GM19455 (cell line): ENCODE data around the gene FOXR1.
"Not testable (repeated sequence)": the region's sequence is repeated elsewhere in the genome, so short reads cannot be mapped to it uniquely, and the experiment has no call there.

Experiments
- ATAC-seq: cut with Tn5 transposase; IDR thresholded peaks from one replicate; pipeline ENCODE4 v1.9.1; 2021; ENCODE audit not compliant: unreplicated experiment

Gene FOXR1

DNA sequence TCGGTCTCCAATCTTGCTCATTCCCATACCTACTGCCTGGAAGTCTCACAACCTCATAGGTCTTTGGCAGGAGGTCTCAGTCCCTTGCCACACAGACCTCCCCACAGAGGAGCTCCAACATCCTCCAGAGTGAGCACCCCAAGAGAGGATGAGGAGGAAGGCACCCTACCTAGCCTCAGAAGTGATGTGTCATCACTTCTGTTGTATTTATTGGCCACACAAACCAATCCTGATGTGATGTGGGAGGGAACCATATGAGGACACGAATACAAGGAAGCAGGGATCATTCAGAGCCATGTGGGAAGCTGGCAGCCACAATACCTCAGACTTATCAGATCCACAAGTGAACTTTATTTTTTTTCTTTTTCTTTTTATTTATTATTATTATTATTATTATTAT, 24.5 kb upstream of the FOXR1 start:
- ATAC-seq: no peak

DNA sequence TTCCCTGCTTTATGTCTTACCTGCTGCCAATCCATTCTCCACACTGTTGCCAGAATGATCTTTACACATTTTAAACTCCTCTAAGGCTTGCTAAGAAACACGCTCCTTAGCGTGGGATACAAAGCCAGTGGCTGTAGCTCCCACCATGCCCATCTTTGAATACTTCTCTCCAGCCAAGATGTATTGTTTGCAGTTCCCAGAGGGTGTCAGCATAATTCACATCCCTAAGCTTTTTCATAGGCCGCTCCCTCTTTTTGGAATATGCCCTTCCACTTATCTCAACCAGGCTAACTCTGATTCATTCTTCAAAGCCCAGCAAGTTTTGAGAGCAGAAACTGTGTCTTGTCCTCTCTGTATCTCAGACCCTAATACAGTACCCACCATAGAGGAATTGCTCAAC, 23.6 kb upstream of the FOXR1 start:
- ATAC-seq: no peak

DNA sequence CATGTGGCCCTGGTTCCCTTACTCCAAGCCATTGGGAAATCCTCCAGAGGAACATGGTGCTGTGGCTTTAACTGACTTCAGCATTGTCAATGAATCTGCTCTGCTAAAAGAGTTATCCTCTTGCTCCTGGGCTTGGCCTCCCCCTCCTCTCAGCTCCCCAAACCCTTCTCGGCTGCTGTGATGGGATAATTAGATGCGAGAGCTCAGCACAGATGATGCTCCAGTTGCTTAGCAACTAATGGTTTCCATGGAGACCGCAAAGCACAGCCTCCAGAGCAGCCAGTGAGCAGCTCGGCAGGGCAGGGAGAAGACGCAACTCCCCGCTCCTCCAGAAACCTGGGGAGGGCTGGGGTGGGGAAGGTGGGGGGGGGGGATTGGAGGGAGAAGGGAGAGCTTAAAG, 18.3 kb upstream of the FOXR1 start:
- ATAC-seq: no peak

DNA sequence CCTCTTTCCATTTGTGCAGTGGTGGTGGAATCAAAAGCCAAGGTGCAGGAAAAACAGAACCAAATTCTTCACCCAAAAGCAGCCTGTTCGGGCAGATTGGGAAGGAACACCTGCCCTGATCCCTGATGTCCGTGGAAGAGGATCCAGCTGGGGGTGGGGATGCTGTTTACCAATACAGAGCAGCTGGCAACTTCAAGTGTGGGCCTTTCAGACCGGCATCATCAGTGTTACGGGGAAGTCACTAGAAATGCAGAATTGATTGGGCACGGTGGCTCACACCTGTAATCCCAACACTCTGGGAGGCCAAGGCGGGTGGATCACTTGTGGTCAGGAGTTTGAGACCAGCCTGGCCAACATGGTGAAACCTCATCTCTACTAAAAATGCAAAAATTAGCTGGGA, 17.6 kb upstream of the FOXR1 start:
- not testable (repeated sequence) for ATAC-seq

DNA sequence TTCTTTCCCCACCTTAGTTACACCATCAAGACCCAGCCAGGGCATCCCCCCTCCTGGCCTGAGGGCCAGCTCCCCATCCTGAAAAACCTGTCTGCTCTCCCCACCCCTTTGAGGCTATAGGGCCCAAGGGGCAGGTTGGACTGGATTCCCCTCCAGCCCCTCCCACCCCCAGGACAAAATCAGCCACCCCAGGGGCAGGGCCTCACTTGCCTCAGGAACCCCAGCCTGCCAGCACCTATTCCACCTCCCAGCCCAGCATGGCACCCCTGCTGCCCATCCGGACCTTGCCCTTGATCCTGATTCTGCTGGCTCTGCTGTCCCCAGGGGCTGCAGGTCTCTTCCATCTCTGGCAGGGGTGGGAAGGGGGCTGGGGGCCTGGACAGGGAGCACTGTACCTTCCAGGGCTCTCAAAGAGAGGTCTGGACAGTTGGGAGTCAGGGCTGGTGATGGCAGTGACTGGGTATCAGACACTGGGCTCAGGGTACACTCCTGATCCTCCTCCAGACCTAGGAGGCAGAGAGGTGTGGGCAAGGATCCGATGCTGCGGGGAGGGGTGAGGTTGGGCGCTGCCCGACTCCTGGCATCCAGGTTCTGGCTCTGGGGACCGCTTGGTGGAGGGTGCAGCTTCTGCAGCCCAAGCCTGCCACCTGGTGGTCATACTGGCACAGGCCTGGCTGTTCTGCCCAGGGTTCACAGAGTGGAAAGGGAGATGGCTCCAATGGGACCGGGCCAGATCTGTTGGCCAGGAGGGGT, 15.3 kb upstream of the FOXR1 start, which contains the start of gene UPK2:
Gene UPK2, plus strand, starts transcription at position 205 of the 753 bp plus-strand sequence. Its CDS starts 53 bp downstream, at position 258.
- ATAC-seq: no peak

DNA sequence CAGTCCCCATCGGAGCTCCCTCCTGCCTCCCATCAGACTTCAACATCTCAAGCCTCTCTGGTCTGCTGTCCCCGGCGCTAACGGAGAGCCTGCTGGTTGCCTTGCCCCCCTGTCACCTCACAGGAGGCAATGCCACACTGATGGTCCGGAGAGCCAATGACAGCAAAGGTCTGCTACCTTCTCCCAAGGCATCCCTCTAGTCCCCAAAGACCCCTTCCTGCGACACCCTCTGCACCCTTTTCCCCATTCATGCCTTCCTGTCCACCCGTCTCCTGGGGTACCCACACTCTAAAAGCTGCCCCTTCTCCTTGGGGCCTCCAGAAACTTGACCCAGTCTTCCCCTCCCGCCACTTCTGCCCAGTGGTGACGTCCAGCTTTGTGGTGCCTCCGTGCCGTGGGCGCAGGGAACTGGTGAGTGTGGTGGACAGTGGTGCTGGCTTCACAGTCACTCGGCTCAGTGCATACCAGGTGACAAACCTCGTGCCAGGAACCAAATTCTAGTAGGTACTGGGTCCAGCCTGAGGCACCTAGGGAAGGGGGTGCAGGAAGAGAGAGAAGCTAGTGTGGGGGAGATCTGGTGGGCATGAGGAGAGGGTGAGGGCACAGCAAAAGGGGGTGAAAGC, 14.6 kb upstream of the FOXR1 start:
- ATAC-seq: no peak

DNA sequence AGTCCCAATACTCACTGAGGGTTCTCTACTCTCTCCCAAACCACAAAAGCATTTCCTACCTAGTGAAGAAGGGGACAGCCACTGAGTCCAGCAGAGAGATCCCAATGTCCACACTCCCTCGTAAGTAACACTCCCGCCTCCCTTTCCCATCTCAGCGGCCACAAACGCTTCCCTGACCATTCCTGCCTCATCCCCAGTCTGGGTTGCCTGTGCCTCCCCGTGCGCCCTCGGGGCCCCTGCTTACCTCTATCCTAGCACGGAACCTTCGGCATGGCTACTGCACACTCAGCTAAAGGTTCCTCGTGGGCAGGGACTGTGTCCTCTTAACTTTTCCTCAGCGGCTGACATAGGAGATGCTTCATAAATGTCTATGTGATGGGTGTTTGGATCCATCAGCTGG, 14.0 kb upstream of the FOXR1 start:
- no peak for ATAC-seq

DNA sequence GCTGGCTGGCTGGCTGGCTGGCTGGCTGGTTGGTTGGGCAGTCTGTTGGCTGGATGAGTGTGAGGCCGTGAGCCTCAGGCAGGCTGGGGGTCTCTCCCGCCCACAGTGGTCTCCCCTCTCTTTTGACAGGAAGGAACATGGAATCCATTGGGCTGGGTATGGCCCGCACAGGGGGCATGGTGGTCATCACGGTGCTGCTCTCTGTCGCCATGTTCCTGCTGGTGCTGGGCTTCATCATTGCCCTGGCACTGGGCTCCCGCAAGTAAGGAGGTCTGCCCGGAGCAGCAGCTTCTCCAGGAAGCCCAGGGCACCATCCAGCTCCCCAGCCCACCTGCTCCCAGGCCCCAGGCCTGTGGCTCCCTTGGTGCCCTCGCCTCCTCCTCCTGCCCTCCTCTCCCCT, 13.6 kb upstream of the FOXR1 start:
- ATAC-seq: no peak

DNA sequence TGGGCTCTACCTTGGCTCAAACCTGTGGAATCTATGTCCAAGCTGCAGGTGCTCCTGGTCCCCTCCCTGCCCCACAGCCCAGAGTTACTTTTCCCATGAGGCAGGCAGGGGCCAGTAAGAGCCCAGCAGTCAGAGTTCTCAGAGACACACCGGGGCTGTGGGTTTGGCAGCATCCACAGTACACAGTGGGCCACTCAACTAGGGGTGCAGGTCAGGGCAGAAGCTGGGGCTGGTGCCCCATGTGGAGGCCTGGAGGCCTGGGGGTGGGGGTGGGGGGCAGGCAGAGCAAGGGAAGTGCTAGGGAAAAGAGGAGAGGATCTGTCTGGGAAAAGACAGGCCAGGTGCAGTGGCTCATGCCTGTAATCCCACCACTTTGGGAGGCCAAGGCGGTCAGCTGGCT, 13.0 kb upstream of the FOXR1 start:
- ATAC-seq: no peak

DNA sequence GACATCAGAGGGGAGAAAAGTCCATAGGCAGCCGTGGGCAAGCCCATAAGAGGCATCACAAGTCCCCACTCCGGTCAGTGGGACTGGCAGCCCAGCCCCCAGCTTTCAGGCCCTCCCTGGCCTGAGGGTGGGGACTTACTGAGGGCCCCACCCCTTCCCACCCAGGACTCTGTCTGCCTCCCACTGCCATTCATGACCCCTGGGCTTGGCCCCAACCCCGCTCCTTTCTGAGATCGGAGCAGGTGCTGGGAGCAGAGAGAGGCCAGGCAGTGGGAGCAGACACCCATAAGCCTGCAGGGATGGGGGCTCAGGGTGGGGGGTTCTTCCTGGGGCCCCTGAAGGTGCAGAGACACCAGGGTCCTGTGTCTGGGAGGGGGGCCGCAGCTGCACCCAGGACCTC, 10.4 kb upstream of the FOXR1 start:
- ATAC-seq: no peak

DNA sequence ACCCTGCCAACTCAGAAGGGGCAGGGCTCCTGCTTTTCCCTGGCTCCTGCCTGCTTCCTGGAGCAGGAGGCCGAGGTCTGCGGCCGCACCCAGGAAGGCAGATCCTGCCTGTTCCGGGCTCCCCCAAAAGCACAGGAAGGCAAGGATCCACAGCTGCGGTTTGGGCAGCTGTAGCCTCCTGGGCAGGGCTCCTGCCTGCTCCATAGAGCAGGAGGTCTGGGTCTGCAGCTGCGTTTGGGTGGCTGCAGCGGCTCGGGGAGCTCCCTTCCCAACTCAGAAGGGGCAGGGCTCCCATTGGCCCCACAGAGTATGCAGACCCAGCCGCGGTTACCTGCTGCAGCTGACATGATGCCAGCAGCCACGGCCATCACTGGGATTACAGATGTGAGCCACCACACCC, 10.0 kb upstream of the FOXR1 start:
- ATAC-seq: no peak

DNA sequence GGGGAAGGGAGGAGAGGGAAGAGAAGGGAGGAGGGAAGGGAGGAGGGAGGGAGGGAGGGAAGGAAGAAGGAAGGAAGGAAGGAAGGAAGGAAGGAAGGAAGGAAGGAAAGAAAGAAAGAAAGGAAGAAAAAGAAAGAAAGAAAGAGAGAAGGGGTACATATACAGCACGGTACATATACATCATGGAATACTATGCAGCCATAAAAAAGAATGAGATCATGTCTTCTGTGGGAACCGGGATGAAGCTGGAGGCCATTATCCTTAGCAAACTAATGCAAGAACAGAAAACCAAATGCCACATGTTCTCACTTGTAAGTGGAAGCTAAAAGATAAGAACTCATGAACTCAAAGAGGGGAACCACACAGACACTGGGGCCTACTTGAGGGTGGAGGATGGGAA, 2.1 kb upstream of the FOXR1 start:
- ATAC-seq: not testable (repeated sequence)

DNA sequence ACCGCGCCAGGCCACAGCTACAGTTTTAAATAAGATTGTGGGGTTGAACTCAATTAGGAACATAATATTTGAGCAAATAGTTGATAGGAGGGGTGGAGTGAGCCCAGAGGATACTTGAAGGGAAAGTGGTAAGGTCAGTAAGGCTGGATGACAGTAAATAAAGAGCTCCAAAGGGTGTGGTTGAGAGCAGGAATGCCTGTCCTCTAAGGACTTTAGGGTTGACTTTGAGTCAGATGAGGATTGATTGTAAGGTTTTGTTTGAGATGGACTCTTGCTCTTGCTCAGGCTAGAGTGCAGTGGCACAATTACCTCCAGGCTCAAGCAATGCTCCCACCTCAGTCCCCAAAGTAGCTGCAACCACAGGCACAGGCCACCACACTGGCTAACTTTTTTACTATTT, 2.4 kb downstream of the FOXR1 start:
- ATAC-seq: no peak

DNA sequence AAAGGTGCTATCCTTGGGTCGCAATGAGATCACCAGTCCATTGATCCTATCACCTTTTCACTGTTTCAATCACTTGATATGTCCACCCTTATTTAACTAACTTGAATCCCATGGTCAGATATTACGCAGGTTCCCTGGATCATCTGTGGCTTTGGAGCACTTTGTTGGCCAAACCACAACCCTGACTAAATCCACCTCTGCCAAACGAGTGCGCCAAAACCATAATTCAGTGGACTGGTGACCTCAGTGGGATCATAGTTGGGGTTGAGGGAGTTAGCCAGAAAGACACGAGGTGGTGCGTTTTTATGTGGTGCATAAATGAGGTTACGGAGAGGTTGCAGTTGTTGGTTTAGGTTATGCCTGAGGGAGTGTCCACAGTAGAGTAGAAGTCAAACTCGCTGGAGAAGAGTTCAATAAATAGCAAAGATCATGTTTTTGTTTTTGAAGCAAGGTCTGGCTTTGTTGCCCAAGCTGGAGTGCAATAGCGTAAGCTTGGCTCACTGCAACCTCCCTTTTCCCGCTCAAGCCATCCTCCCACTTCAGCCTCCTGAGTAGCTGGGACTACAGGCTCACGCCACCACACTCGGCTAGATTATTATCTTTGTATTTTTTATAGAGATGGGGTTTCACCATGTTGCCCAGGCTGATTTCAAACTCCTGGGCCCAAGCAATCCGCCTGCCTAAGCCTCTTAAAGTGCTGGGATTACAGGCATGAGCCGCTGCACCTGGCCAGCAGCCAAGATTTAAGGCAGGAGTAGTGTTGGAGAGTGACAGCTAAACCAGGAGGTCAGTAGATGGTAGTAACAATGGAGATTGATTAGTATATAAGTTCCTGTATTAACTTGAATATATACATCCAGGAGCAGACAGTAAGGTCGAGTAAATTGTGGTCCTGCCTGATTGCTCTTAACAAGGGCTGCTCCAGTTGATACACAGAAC, 4.5 kb downstream of the FOXR1 start:
- ATAC-seq: no peak

DNA sequence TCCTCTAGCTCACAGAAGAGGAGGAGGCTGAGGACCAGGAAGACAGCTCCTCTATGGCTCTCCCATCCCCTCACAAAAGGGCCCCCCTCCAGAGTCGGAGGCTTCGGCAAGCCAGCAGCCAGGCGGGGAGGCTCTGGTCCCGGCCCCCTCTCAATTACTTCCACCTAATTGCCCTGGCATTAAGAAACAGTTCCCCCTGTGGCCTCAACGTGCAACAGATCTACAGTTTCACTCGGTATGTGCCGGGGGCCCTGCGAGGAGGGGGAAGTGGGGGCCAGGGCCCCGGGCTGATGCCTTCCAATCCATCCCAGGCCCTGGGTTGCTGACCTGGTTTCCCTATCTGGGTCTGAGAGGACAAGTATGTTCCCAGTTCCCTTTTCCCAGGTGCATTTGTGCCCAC, 7.9 kb downstream of the FOXR1 start:
- ATAC-seq: no peak

DNA sequence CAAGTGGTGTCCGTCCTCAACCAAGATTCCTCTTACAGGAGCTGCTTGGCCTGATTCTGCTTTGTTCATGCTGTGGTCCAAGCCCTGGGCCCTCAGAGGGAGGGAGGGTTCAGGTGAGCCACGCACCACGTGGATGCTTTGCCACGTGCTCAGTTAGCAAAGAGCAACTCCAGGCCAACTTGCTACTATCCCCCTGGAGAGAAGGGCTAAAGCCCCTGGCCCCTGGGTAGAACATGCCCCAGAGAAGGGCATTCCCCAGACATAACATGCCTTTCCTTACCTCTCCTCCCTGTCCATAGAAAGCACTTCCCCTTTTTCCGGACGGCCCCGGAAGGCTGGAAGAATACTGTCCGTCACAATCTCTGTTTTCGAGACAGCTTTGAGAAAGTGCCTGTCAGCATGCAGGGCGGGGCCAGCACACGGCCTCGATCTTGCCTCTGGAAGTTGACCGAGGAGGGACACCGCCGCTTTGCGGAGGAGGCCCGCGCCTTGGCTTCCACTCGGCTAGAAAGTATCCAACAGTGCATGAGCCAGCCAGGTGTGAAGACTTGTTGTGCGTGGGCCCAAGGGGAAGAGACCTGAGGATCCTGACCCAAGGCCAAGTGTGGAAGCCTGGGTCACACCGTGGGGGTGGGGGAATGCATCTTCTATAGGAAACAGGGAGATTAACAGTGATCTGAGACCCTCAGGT, 8.8 kb downstream of the FOXR1 start:
- ATAC-seq: no peak

DNA sequence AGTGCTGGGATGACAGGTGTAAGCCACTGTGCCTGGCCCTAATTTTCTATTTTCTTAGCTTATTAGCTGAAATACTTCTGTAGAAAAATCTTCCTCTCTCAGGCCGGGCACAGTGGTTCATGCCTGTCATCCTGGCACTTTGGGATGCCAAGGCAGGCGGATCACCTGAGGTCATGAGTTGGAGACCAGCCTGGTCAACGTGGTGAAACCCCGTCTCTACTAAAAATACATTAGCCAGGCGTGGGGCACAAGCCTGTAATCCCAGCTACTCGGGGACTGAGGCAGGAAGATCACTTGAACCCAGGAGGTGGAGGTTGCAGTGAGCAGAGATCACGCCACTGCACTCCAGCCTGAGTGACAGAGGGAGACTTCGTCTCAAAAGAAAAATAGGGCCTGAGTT, 12.8 kb downstream of the FOXR1 start:
- ATAC-seq: not testable (repeated sequence)

DNA sequence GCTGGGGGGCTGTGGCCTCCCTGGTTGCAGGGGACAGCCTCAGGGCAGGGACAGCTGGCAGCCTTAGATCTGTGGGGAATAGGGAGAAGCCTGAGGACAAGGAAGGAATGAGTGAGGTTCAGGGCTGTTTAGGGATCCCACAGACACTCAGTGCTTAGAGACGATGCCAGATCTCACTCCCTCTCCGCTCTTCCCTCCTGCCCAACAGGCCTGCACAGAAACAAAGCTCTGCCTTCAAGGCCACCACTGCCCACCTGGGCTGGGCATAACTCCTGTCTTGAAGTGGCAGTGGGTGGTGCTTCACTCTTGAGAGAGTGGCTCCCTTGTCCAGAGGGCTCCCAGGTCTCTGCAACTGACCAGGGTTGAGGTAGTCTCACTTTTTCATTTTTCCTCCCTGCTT, 13.3 kb downstream of the FOXR1 start:
- ATAC-seq: no peak

DNA sequence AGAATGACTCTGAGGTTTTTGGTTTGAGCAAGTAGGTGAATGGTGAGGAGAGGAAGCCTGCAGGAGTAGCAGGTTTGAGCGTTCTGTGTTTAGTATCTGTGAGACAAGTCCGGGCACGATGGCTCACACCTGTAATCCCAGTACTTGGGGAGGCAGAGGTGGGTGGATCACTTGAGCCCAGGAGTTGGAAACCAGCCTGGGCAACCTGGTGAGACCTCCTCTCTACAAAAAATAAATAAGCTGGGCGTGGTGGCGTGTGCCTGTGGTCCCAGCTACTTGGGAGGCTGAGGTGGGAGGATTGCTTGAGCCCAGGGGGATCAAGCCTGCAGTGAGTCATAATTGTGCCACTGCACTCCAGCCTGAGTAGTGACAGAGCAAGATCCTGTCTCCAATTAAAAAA, 16.7 kb downstream of the FOXR1 start:
- ATAC-seq: no peak

DNA sequence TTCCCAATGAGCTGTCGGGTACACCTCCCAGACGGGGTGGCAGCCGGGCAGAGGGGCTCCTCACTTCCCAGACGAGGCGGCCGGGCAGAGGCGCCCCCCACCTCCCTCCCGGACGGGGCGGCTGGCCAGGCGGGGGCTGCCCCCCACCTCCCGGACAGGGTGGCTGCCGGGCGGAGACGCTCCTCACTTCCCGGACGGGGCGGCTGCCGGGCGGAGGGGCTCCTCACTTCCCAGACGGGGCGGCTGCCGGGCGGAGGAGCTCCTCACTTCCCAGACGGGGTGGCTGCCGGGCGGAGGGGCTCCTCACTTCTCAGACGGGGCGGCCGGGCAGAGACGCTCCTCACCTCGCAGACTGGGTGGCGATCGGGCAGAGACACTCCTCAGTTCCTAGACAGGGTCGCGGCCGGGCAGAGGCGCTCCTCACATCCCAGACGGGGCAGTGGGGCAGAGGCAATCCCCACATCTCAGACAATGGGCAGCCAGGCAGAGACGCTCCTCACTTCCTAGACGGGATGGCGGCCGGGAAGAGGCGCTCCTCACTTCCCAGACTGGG, 20.0 kb downstream of the FOXR1 start:
- ATAC-seq: not testable (repeated sequence)
